Measurements from ENCODE around the gene PTGR2.
"Not testable (repeated sequence)": the region's sequence is repeated elsewhere in the genome, so short reads cannot be mapped to it uniquely, and the experiment has no call there.

PTGR2 gene

DNA sequence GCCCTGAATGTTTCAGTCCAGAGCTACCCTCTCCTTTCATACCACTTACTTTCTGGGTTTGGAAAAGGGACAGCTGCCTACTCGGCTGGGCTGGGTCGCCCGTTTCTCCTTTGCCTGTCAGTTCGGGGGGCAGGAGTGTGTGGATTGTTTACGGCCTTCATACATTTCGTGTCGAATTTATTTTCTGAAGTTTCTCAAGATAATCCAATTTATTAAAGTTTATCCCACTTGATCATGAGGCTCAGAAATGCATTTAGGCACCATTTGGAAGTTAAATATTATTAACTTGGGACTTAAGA is 35.6 kb downstream of the PTGR2 start:
- no peak for DNase-seq (ENCODE audit: low read depth)

DNA sequence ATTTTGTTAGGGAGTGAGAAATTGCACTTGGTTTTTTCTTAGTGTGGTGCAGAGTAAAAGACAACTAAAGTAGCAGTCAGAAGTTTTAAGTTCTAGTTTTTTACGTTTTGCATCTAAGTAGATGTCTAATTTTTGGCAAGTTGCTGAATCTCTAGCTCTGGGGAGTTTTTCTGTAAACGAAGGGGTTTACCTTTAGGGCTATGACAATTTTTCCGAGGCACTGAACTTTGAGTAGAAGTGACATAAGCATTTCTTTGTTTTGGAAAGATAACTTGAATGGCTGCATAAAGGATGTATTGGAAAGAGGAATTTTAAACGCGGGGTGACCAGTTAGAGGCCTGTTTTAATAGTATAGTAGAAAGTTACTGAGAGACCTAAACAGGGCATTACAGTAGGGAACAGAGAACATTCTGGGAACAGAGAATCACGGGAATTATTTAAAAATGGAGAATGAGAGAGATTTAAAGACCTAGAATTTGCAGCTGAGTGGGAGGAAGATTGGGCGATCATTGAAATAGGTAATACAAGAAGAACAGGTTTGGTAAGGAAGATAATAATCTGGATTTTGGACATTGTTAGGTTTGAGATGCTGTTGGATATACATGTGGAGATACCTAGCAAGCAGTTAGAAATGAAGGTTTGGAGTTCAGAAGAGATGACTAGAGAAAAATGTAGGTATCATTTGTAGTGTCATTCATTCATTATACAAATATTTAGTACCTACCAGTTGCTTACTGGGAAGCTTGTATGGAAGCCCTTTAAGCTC is 36.2 kb downstream of the PTGR2 start:
- no peak for DNase-seq (ENCODE audit: low read depth)

DNA sequence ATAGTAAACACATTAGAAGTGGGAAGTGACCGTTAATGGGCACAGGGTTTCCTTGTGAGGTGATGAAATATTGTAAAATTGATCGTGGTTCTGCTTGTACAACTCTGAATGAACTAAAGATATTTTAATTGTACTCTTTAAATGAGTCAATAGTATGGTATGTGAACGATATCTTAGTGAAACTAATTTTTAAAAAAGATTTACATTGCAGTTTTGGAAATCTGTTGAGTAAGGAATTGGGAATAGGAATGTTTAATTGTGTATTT is 36.8 kb downstream of the PTGR2 start:
- peak; percentile 14 for DNase-seq (ENCODE audit: low read depth)

DNA sequence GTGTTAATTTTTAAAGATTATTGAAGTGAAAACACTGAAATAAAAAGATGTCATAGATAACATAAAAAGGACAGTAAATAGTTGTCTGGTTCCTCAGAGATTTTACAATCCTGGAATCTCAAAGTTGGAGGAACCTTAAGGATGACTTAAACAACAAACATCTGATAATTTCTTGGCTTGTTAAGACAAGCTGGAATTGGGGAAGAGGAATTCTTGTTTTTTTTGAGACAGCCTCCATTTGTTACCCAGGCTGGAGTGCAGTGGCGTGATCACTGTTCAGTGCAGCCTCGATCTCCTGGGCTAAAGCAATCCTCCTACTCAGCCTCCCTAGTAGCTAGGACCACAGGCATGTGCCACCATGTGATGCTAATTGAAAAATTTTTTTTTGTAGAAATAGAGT is 37.3 kb downstream of the PTGR2 start:
- no peak for DNase-seq (ENCODE audit: low read depth)

DNA sequence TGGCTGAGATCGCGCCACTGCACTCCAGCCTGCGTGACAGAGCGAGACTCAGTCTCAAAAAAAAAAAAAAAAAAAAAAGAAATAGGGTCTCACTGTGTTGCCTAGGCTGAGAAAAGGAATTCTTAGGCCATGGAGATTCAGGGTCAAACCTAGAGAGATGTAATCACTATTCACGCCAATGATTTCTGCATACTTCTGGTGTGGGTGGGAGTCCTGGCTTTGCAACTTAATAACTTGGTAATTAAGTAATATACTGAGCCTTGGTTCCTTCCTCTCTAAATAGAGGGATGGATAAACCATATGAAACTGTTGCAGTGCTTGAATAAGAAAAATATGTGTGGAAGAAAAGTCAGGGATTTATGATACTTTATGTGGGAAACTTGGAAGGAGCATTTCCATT is 37.7 kb downstream of the PTGR2 start:
- DNase-seq (ENCODE audit: low read depth) = no peak

DNA sequence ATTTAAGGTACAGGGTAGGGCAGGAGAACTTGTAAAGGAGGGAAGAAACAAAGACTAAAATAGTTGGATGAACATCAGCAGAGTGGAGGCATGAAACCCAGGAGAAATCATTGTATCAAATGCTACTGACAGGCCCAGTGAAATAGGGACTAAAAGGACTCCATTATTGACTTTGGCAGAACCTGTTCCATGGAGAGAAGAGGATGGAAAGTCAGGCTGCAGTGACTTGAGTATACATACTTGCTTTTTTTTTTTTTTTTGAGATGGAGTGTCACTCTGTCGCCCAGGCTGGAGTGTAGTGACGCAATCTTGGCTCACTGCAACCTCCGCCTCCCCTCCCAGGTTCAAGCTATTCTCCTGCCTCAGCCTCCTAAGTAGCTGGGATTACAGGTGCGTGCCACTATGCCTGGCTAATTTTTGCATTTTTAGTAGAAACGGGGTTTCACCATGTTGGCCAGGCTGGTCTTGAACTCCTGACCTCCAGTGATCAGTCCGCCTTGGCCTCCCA is 42.6 kb downstream of the PTGR2 start:
- DNase-seq (ENCODE audit: low read depth) = not testable (repeated sequence)

DNA sequence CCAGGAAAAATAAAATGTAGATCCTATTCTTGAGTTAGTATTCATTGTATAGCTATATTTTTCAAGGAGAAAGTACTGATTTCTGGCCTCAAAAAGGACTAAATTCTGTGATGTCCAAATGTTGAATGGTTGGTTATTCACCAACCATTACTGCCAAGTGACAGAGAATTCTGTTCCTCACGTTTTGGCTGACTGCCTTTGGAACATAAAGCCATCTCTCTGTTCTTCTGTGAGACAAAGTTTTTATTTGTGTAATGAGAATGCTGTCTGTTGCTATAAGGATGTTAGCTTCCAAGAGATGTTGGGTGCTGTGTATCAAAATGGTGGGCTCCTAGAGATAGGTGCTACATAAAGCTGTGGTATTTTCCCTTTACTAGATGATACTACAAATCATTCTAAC is 44.3 kb downstream of the PTGR2 start:
- no peak for DNase-seq (ENCODE audit: low read depth)

DNA sequence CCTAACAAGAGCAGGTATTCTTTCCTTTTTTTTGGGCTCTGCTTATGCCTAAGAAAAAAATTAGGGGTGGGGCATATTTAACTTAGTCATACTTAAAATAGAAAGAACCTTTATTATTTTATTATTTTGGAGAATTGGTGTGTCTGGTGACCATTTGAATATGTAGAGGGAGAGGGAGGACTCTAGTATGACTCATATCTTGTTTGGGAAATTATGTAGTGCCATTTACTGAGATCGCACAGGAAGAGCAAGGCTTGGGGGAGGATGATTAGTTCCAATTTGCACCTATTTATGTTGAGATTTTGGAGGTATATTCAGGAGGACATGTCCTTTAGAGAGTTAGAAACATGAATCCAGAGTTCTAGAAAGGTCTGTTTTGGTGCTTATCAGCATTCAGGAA is 44.9 kb downstream of the PTGR2 start:
- peak; percentile 36 for DNase-seq (ENCODE audit: low read depth)

DNA sequence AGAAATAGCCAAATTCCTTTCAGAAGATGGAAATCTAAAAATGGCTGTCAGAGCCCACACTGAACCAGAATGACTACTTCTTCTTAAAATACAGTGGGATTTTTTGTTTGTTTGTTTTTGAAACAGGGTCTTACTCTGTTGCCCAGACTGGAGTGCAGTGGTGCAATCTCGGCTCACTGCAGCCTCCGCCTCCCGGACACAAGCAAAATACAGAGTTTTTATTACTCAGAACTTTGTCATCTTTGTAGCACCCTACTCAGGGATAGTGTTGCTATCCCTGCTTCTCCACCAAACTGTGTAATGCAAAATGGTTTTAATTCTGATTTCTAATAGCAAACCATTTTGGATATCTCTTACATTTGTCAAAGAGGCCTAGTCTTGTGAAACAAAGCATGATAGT is 51.4 kb downstream of the PTGR2 start:
- peak; percentile 30 for DNase-seq (ENCODE audit: low read depth)

DNA sequence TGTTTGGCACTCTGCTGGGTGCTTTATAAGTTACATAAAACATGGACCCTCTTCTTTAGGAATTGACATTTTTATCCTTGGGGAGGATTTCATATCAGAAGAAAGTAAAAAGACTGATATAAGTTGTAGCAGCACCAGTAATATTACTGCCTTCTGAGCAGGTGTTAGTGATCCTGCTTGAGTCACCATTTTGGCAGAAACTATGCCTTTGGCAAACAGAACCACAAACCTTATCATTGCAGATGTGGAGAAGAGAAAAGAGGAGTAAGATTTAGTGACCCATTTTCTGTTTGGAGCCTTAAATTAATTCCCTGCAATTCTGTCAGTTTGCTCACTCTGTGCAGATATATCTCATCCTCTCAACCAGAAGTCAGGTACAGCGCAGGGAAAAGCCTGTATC is 58.0 kb downstream of the PTGR2 start:
- DNase-seq (ENCODE audit: low read depth) = peak; percentile 37

DNA sequence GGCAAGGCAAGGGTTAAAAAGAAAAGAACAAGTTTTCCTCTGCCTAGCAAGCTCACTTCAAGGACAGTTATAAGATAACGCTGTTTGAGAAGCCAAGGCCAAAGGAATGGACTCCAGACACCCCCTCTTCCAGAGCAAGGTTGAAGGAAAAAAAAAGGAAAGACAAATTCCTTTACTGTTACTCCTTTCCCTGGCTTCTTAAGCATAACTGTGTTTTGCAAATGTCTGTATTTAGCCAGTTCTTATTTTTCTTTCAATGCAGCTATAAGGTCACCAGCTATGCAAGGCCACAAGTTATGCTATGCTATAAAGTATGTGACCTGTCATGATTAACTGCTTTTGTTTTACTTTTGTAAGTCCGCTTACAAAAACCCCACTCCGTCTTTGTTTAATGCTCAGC is 61.6 kb downstream of the PTGR2 start:
- DNase-seq (ENCODE audit: low read depth) = peak; percentile 74

DNA sequence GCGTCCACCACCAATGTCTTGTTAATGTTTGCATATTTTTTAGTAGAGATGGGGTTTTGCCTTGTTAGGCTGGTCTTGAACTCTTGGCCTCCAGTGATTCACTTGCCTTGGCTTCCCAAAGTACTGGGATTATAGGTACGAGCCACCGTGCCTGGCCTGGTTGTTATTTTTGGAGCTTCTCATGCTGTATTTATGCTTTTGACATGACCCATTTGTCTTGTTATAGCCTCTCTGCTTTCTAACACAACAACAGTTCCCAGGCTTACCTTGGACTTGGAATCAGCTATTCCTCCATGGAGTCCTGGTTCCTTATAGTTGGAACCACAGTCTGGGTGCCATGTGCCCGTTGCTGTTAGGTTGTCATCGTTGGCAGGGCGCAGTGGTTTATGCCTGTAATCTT is 64.7 kb downstream of the PTGR2 start:
- DNase-seq (ENCODE audit: low read depth) = no peak

DNA sequence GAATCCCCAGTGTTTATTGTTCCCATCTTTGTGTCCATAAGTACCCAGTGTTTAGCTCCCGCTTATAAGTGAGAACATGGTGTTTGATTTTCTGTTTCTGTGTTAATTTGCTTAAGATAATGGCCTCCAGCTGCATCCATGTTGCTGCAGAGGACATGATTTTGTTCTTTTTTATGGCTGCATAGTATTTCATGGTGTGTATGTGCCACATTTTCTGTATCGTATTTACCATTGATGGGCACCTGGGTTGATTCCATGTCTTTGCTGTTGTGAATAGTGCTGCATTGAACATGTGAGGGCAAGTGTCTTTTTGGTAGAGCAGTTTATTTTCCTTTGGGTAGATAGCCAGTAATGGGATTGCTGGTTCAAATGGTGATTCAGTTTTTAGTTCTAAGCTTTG is 67.8 kb downstream of the PTGR2 start:
- not testable (repeated sequence) for DNase-seq (ENCODE audit: low read depth)

DNA sequence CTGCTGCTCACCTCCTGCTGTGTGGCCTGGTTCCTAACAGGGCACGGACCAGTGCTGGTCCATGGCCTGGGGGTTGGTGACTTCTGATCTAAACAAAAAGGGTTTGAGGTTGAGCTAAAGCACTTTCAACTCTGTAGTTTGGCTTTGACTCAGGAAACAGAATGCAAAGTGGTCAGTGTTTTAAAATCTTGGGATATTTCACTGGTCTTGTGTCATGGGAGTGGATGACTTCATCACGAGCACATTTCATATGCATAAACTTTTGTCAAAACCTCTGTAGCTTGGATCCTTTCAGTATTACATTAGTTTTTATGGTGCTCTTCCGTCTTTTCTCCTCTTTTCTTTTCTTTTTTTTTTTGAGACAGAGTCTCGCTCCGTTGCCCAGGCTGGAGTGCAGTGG is 72.7 kb downstream of the PTGR2 start:
- peak; percentile 18 for DNase-seq (ENCODE audit: low read depth)

Data from iris pigment epithelial cell (primary cell).